ENCODE measurements around the gene SLC25A5.
"Not testable (repeated sequence)": the region's sequence is repeated elsewhere in the genome, so short reads cannot be mapped to it uniquely, and the experiment has no call there.

SLC25A5 gene

GRCh38 chrX:119482481-119483480 lies 14.5 kb downstream of the SLC25A5 start:
- no peak for TF ChIP-seq JUND (IDR thresholded peaks at IDR 0.05; ENCODE audit: low read depth)
- in situ Hi-C loops (cut with HindIII; ENCODE audit: low pct_unique_long_range_greater_than_20kb, low sequenced_read_pairs): no loop called here
- DNase-seq (ENCODE audit: low read depth in 1 of 2, low spot score in 1 of 2): peak in 1 of 2 experiments; percentile 65

- in situ Hi-C loops (cut with HindIII; ENCODE audit: low pct_unique_long_range_greater_than_20kb, low sequenced_read_pairs): no loop called here
- no peak for DNase-seq (ENCODE audit: low read depth in 1 of 2, low spot score in 1 of 2)
- TF ChIP-seq JUND (IDR thresholded peaks at IDR 0.05; ENCODE audit: low read depth): no peak
Observed at GRCh38 chrX:119486745-119487144, 18.5 kb downstream of the SLC25A5 start.

GRCh38 chrX:119487766-119488165 lies 19.5 kb downstream of the SLC25A5 start:
- in situ Hi-C loops (cut with HindIII; ENCODE audit: low pct_unique_long_range_greater_than_20kb, low sequenced_read_pairs): not testable (repeated sequence)

GRCh38 chrX:119488749-119489148 lies 20.5 kb downstream of the SLC25A5 start:
- in situ Hi-C loops (cut with HindIII; ENCODE audit: low pct_unique_long_range_greater_than_20kb, low sequenced_read_pairs): no loop called here
- peak in 1 of 2 experiments; percentile 44 for DNase-seq (ENCODE audit: low read depth in 1 of 2, low spot score in 1 of 2)

More at GRCh38 chrX:119487766-119488165, 19.5 kb downstream of the SLC25A5 start:
- DNase-seq (ENCODE audit: low read depth in 1 of 2, low spot score in 1 of 2): not testable (repeated sequence)

GRCh38 chrX:119489212-119490074 lies 21.2 kb downstream of the SLC25A5 start:
- DNase-seq (ENCODE audit: low read depth in 1 of 2, low spot score in 1 of 2): no peak
- in situ Hi-C loops (cut with HindIII; ENCODE audit: low pct_unique_long_range_greater_than_20kb, low sequenced_read_pairs): no loop called here
- no peak for TF ChIP-seq JUND (IDR thresholded peaks at IDR 0.05; ENCODE audit: low read depth)

More at GRCh38 chrX:119488749-119489148, 20.5 kb downstream of the SLC25A5 start:
- no peak for TF ChIP-seq JUND (IDR thresholded peaks at IDR 0.05; ENCODE audit: low read depth)

- DNase-seq (ENCODE audit: low read depth in 1 of 2, low spot score in 1 of 2): no peak
- no peak for TF ChIP-seq JUND (IDR thresholded peaks at IDR 0.05; ENCODE audit: low read depth)
- in situ Hi-C loops (cut with HindIII; ENCODE audit: low pct_unique_long_range_greater_than_20kb, low sequenced_read_pairs): no loop called here
Observed at GRCh38 chrX:119492463-119492862, 24.2 kb downstream of the SLC25A5 start.

GRCh38 chrX:119493851-119494495 lies 25.7 kb downstream of the SLC25A5 start:
- in situ Hi-C loops (cut with HindIII; ENCODE audit: low pct_unique_long_range_greater_than_20kb, low sequenced_read_pairs); DNase-seq (ENCODE audit: low read depth in 1 of 2, low spot score in 1 of 2): not testable (repeated sequence)

- TF ChIP-seq JUND (IDR thresholded peaks at IDR 0.05; ENCODE audit: low read depth): no peak
- DNase-seq (ENCODE audit: low read depth in 1 of 2, low spot score in 1 of 2): no peak
- in situ Hi-C loops (cut with HindIII; ENCODE audit: low pct_unique_long_range_greater_than_20kb, low sequenced_read_pairs): no loop called here
Observed at GRCh38 chrX:119495734-119496726, 27.8 kb downstream of the SLC25A5 start.

- in situ Hi-C loops (cut with HindIII; ENCODE audit: low pct_unique_long_range_greater_than_20kb, low sequenced_read_pairs): no loop called here
- TF ChIP-seq JUND (IDR thresholded peaks at IDR 0.05; ENCODE audit: low read depth): no peak
Observed at GRCh38 chrX:119497185-119497584, 28.9 kb downstream of the SLC25A5 start.

GRCh38 chrX:119500061-119500800 lies 32.0 kb downstream of the SLC25A5 start:
- in situ Hi-C loops (cut with HindIII; ENCODE audit: low pct_unique_long_range_greater_than_20kb, low sequenced_read_pairs): no loop called here
- TF ChIP-seq JUND (IDR thresholded peaks at IDR 0.05; ENCODE audit: low read depth): no peak
- DNase-seq (ENCODE audit: low read depth in 1 of 2, low spot score in 1 of 2): no peak

More at GRCh38 chrX:119497185-119497584, 28.9 kb downstream of the SLC25A5 start:
- DNase-seq (ENCODE audit: low read depth in 1 of 2, low spot score in 1 of 2): no peak
